Adrenal gland (tissue), 19 donors: ENCODE measurements around the gene HDLBP. TPM values are rescaled to one million over a fixed set of nuclear protein-coding genes. Genes with fewer than 3 reads are reported as not detected.
A peak's percentile ranks its signal among the peaks of the same experiment; 100 is the strongest.

Experiments
- DNase-seq, 7 donors: peaks; one replicate each; pipeline ENCODE4 v3.0.0-alpha.2; 2019 to 2020
- H3K27ac ChIP-seq, 5 donors: fragments of 200-600 bp; sonication (generic) in 4 of 5; 1 replicate in 3 of 5; 2 replicates in 2 of 5; pipeline versions ENCODE4 v1.5.1 to v1.8.0; 2016 to 2020; ENCODE audit warnings: mild to moderate bottlenecking in 1 of 5
- H3K27me3 ChIP-seq: fragments of 200-600 bp; 2 replicates; pipeline ENCODE4 v1.8.0; 2021
- H3K36me3 ChIP-seq, 2 donors: fragments of 200-600 bp; replicated peaks in 1 of 2; 1 replicate in 1 of 2; 2 replicates in 1 of 2; pipeline versions ENCODE4 v1.5.1 to v1.8.0; 2018 to 2022
- H3K4me1 ChIP-seq, 2 donors: fragments of 200-600 bp; replicated peaks in 1 of 2; 1 replicate in 1 of 2; 2 replicates in 1 of 2; pipeline versions ENCODE4 v1.5.1 to v1.8.0; 2018 to 2021
- H3K4me3 ChIP-seq, 4 donors: fragments of 200-600 bp; sonication (generic) in 3 of 4; one replicate each; pipeline ENCODE4 v1.5.1; 2016 to 2018
- H3K9me3 ChIP-seq, 3 donors: fragments of 200-600 bp; sonication (generic) in 1 of 3; replicated peaks in 1 of 3; 1 replicate in 2 of 3; 2 replicates in 1 of 3; pipeline versions ENCODE4 v1.5.1 to v1.8.0; 2016 to 2021
- CTCF ChIP-seq, 6 experiments: fragments of 450-650 bp in 4 of 6; fragments of 200-600 bp in 2 of 6; sonication (generic) in 1 of 6; IDR thresholded peaks; 1 replicate in 5 of 6; 2 replicates in 1 of 6; pipeline versions ENCODE4 v1.5.1 to v1.8.0; 2016 to 2021; ENCODE audit warnings: antibody characterized with exemption in 6 of 6, mild to moderate bottlenecking in 2 of 6, moderate library complexity in 1 of 6
- POLR2A ChIP-seq, 2 donors: fragments of 450-650 bp; IDR thresholded peaks; one replicate each; pipeline ENCODE4 v1.6.1; 2017; ENCODE audit warnings: antibody characterized with exemption in 2 of 2, mild to moderate bottlenecking in 2 of 2, moderate library complexity in 1 of 2
- WGBS, 4 donors: extraction: QIAGEN DNeasy Blood & Tissue Kit in 2 of 4; methylation state at CpG; one replicate each; pipeline versions ENCODE4 v1.1.5 to v1.1.7; 2013 to 2017; 5-methylcytosine and 5-hydroxymethylcytosine counted together
- intact Hi-C, 2 donors: fragments of 100-400 bp; cut with DNase I; formaldehyde crosslinking; loops; one replicate each; pipeline versions ENCODE4 v1.14.1 to v1.15.0; 2022 to 2023
- long read RNA-seq, 10 donors: library from polyadenylated mRNA in 3 of 10; unstranded in 2 of 10; stranded (forward) in 1 of 10; transcript quantifications; one replicate each; pipeline ENCODE4 v2.0.0 and lab custom pipeline, GENCODE V29; 2021 to 2026
- polyA plus RNA-seq, 3 donors: library from polyadenylated mRNA; stranded (reverse); fragments of 200-250 nt in 2 of 3; fragments of 350-450 nt in 1 of 3; fragmentation: Illumina TruSeq in 1 of 3; extraction: RNeasy Lipid Tissue Mini Kit (QIAGEN cat#74804) in 1 of 3; gene quantifications; one replicate each; pipeline ENCODE4 v1.2.3, GENCODE V29; 2013 to 2014
- total RNA-seq, 9 donors: library from RNA; depleted of rRNA in 4 of 9; stranded (reverse); fragments of >200 nt in 4 of 9; fragments of 120-200 nt in 1 of 9; fragmentation: NEBNext Ultra II Directional in 1 of 9; extraction: Animal tissue kit (Norgen Biotek cat#: 25700) in 1 of 9; gene quantifications; one replicate each; pipeline versions ENCODE4 v1.1.0 to v1.2.4, GENCODE V29; 2013 to 2023
- donor health status: healthy with polysubstance abuse.
- donor health status: Bipolar disorder and iron deficiency.
- donor health status: DM: yes; HTN: yes; CAD: no.
- donor health status: DM: no; HTN: no; CAD: no.
- donor health status: DM: no; HTN: no; CAD: no.
- donor health status: DM: yes; HTN: yes; CAD: no.

The HDLBP gene
- 100 to 1,000 TPM; 348 to 648 (median 465) TPM for total RNA-seq
- 100 to 1,000 TPM; 295 to 880 (median 378) TPM for polyA plus RNA-seq
- long read RNA-seq, donor 1, full-length matches to known transcripts: 16 of 128 reads
- long read RNA-seq, donor 1, partial matches to known transcripts: 112 of 128 reads
- long read RNA-seq, donor 1, other reads (novel, unspliced or antisense): 0 of 128 reads
- long read RNA-seq, donor 2, full-length matches to known transcripts: 12 of 218 reads
- long read RNA-seq, donor 2, partial matches to known transcripts: 172 of 218 reads
- long read RNA-seq, donor 2, other reads (novel, unspliced or antisense): 34 of 218 reads
- long read RNA-seq, donor 3, full-length matches to known transcripts: 20 of 105 reads
- long read RNA-seq, donor 3, partial matches to known transcripts: 85 of 105 reads
- long read RNA-seq, donor 3, other reads (novel, unspliced or antisense): 0 of 105 reads
- long read RNA-seq, donor 4, full-length matches to known transcripts: 34 of 216 reads
- long read RNA-seq, donor 4, partial matches to known transcripts: 165 of 216 reads
- long read RNA-seq, donor 4, other reads (novel, unspliced or antisense): 17 of 216 reads
- long read RNA-seq, donor 5, full-length matches to known transcripts: 773 of 1,014 reads
- long read RNA-seq, donor 5, partial matches to known transcripts: 99 of 1,014 reads
- long read RNA-seq, donor 5, other reads (novel, unspliced or antisense): 142 of 1,014 reads
- long read RNA-seq, donor 6, full-length matches to known transcripts: 16 of 109 reads
- long read RNA-seq, donor 6, partial matches to known transcripts: 83 of 109 reads
- long read RNA-seq, donor 6, other reads (novel, unspliced or antisense): 10 of 109 reads
- long read RNA-seq, donor 7, full-length matches to known transcripts: 9 of 64 reads
- long read RNA-seq, donor 7, partial matches to known transcripts: 55 of 64 reads
- long read RNA-seq, donor 7, other reads (novel, unspliced or antisense): 0 of 64 reads
- long read RNA-seq, donor 8, full-length matches to known transcripts: 28 of 424 reads
- long read RNA-seq, donor 8, partial matches to known transcripts: 332 of 424 reads
- long read RNA-seq, donor 8, other reads (novel, unspliced or antisense): 64 of 424 reads
- long read RNA-seq, donor 9, full-length matches to known transcripts: 11 of 755 reads
- long read RNA-seq, donor 9, partial matches to known transcripts: 708 of 755 reads
- long read RNA-seq, donor 9, other reads (novel, unspliced or antisense): 36 of 755 reads
- long read RNA-seq, donor 10, full-length matches to known transcripts: 7 of 118 reads
- long read RNA-seq, donor 10, partial matches to known transcripts: 111 of 118 reads
- long read RNA-seq, donor 10, other reads (novel, unspliced or antisense): 0 of 118 reads

- no peaks in the 10 kb centered on the region for H3K9me3 ChIP-seq
- H3K4me1 ChIP-seq: peaks cover 28 to 48% of the 10 kb centered on the region in 2 donors
- no peaks in the 10 kb centered on the region for H3K27me3 ChIP-seq
- DNase-seq: peak; percentile 99 to 100 (median 100)
- 0 to 1% (median 0%) methylated on average over 5 to 73 of the region's 73 CpGs for WGBS, 4 donors
- intact Hi-C loops: no loop called here
- H3K36me3 ChIP-seq: no peaks in the 10 kb centered on the region
- peak within 1 kb of the TSS; percentile 94 to 100 (median 99) for H3K27ac ChIP-seq
- peak within 1 kb of the TSS; percentile 71 to 81 (median 78) for H3K4me3 ChIP-seq
- TF ChIP-seq POLR2A (IDR thresholded peaks at IDR 0.05) (peak; percentile 76 to 86), CTCF (IDR thresholded peaks at IDR 0.05) (peak in 3 of 6 experiments; percentile 12 to 29 (median 15))
Observed at GRCh38 chr2:241315093-241315878, at the start of gene HDLBP. Gene HDLBP, minus strand, starts transcription at chr2:241315672. Its CDS starts 48,803 bp downstream, at chr2:241266869.

- peaks cover 8 to 38% of the 10 kb centered on the region in 2 donors for H3K4me1 ChIP-seq
- H3K9me3 ChIP-seq: no peaks in the 10 kb centered on the region
- 27 to 43% (median 40%) methylated on average over 2 of the region's 2 CpGs for WGBS, 4 donors
- intact Hi-C loops: loop anchor here in 1 of 2 donors (10.0 kb wide), 1 partner anchor 140 kb away; the partner anchor contains the start of gene STK25
- peak overlapping the region in 1 of 5 donors; percentile 44 for H3K27ac ChIP-seq
- no peak overlapping the region for H3K4me3 ChIP-seq
- DNase-seq: peak in 4 of 7 donors; percentile 31 to 56 (median 51)
- H3K27me3 ChIP-seq: no peaks in the 10 kb centered on the region
- TF ChIP-seq POLR2A (IDR thresholded peaks at IDR 0.05): no peak
- TF ChIP-seq CTCF (IDR thresholded peaks at IDR 0.05): no peak
- no peaks in the 10 kb centered on the region for H3K36me3 ChIP-seq
Observed at GRCh38 chr2:241364781-241365180, 49.3 kb upstream of the HDLBP start.

DNA sequence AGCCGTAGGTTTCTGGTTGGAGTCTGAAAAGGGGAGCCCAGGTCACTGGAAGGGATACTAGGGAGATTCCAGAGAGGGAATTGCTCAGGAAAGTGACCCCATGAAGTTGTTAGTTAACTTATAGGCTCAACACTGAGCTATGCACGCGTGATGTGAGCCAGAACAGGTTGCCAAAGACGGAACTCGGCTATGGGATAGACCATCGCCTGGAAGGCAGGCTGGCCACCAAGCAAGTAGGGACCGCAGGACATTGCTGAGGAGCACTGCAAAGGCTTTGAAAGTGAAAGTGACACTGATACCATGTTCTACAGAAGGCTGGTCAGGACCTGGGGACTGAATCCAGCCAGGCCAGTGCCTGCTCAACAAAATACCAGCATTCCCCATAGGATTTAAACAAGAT, 48.0 kb upstream of the HDLBP start:
- TF ChIP-seq CTCF (IDR thresholded peaks at IDR 0.05) (no peak), POLR2A (IDR thresholded peaks at IDR 0.05) (no peak)
- H3K36me3 ChIP-seq: no peaks in the 10 kb centered on the region
- no peak for DNase-seq
- WGBS, 4 donors: 82 to 91% (median 89%) methylated on average over 7 of the region's 7 CpGs
- H3K27ac ChIP-seq: peak overlapping the region in 2 of 5 donors; percentile 41 to 44
- no peaks in the 10 kb centered on the region for H3K9me3 ChIP-seq
- no peak overlapping the region for H3K4me3 ChIP-seq
- peaks cover 8 to 47% of the 10 kb centered on the region in 2 donors for H3K4me1 ChIP-seq
- intact Hi-C loops: loop anchor here in 1 of 2 donors (10.0 kb wide), 1 partner anchor 141 kb away; the partner anchor contains the start of gene STK25
- no peaks in the 10 kb centered on the region for H3K27me3 ChIP-seq
